ENCODE results near the gene UBTD1.

The UBTD1 gene

GRCh38 chr10:97582169-97582568 lies 83.4 kb downstream of the UBTD1 start:
- no peak overlapping the region for H3K9ac ChIP-seq (ENCODE audit: low read length)
- TF ChIP-seq CTCF (IDR thresholded peaks at IDR 0.05; ENCODE audit: insufficient read depth, low read length, poor library complexity, severe bottlenecking) (no peak), EZH2phosphoT487 (conservative IDR thresholded peaks at IDR 0.05; ENCODE audit: low read length) (no peak)

GRCh38 chr10:97583476-97583875 lies 84.8 kb downstream of the UBTD1 start:
- Histone ChIP-seq H3K36me3 (ENCODE audit: low read length) (no peaks in the 10 kb centered on the region), H3K4me2 (ENCODE audit: low read depth, low read length, poor library complexity, severe bottlenecking) (no peak overlapping the region), H3K4me3 (ENCODE audit: insufficient read depth, low read length, poor library complexity, severe bottlenecking) (no peak overlapping the region), H3F3A (ENCODE audit: insufficient read depth) (no peaks in the 10 kb centered on the region), H3K79me2 (ENCODE audit: insufficient read depth, low read length) (no peaks in the 10 kb centered on the region), H2AFZ (ENCODE audit: low read depth, low read length, severe bottlenecking) (no peak overlapping the region), H3K9ac (ENCODE audit: low read length) (no peak overlapping the region), H3K27me3 (ENCODE audit: low read length) (no peaks in the 10 kb centered on the region), H3K9me3 (ENCODE audit: insufficient read depth, low read length) (no peaks in the 10 kb centered on the region), H3K9me2 (replicated peaks; ENCODE audit: insufficient read depth, low read length) (no peaks in the 10 kb centered on the region), H4K20me1 (ENCODE audit: low read depth, low read length) (no peaks in the 10 kb centered on the region), H3K27ac (ENCODE audit: low read depth, low read length) (no peak overlapping the region)
- TF ChIP-seq CTCF (IDR thresholded peaks at IDR 0.05; ENCODE audit: insufficient read depth, low read length, poor library complexity, severe bottlenecking) (no peak), EZH2phosphoT487 (conservative IDR thresholded peaks at IDR 0.05; ENCODE audit: low read length) (no peak)

More at GRCh38 chr10:97582169-97582568, 83.4 kb downstream of the UBTD1 start:
- Histone ChIP-seq H3K27me3 (ENCODE audit: low read length) (no peaks in the 10 kb centered on the region), H2AFZ (ENCODE audit: low read depth, low read length, severe bottlenecking) (no peak overlapping the region), H3F3A (ENCODE audit: insufficient read depth) (no peaks in the 10 kb centered on the region), H3K27ac (ENCODE audit: low read depth, low read length) (no peak overlapping the region), H3K4me2 (ENCODE audit: low read depth, low read length, poor library complexity, severe bottlenecking) (no peak overlapping the region), H3K9me2 (replicated peaks; ENCODE audit: insufficient read depth, low read length) (no peaks in the 10 kb centered on the region), H4K20me1 (ENCODE audit: low read depth, low read length) (no peaks in the 10 kb centered on the region), H3K4me3 (ENCODE audit: insufficient read depth, low read length, poor library complexity, severe bottlenecking) (no peak overlapping the region), H3K36me3 (ENCODE audit: low read length) (no peaks in the 10 kb centered on the region), H3K79me2 (ENCODE audit: insufficient read depth, low read length) (no peaks in the 10 kb centered on the region), H3K9me3 (ENCODE audit: insufficient read depth, low read length) (no peaks in the 10 kb centered on the region)

- no peaks in the 10 kb centered on the region for H4K20me1 ChIP-seq (ENCODE audit: low read depth, low read length)
- H3F3A ChIP-seq (ENCODE audit: insufficient read depth) = no peaks in the 10 kb centered on the region
- no peaks in the 10 kb centered on the region for H3K9me3 ChIP-seq (ENCODE audit: insufficient read depth, low read length)
- no peak within 1 kb of the TSS for H3K4me2 ChIP-seq (ENCODE audit: low read depth, low read length, poor library complexity, severe bottlenecking)
- H3K36me3 ChIP-seq (ENCODE audit: low read length) = no peaks in the 10 kb centered on the region
- no peaks in the 10 kb centered on the region for H3K9me2 ChIP-seq (replicated peaks; ENCODE audit: insufficient read depth, low read length)
- H3K9ac ChIP-seq (ENCODE audit: low read length) = no peak within 1 kb of the TSS
- no peaks in the 10 kb centered on the region for H3K27me3 ChIP-seq (ENCODE audit: low read length)
- no peaks in the 10 kb centered on the region for H3K79me2 ChIP-seq (ENCODE audit: insufficient read depth, low read length)
- H3K4me3 ChIP-seq (ENCODE audit: insufficient read depth, low read length, poor library complexity, severe bottlenecking) = no peak within 1 kb of the TSS
- no peak within 1 kb of the TSS for H3K27ac ChIP-seq (ENCODE audit: low read depth, low read length)
- H2AFZ ChIP-seq (ENCODE audit: low read depth, low read length, severe bottlenecking) = no peak within 1 kb of the TSS
- no peak for TF ChIP-seq CTCF (IDR thresholded peaks at IDR 0.05; ENCODE audit: insufficient read depth, low read length, poor library complexity, severe bottlenecking)
- no peak for TF ChIP-seq EZH2phosphoT487 (conservative IDR thresholded peaks at IDR 0.05; ENCODE audit: low read length)
Measured at GRCh38 chr10:97584060-97584797, 85.5 kb downstream of the UBTD1 start, which contains the start of gene HOGA1. Gene HOGA1, plus strand, starts transcription at chr10:97584389. Its CDS starts 315 bp downstream, at chr10:97584704.

All from SU-DHL-6 (cell line).